GM21717 (cell line): ENCODE measurements around the gene UBALD2.

ENCODE experiments used
- ATAC-seq: cut with Tn5 transposase; IDR thresholded peaks from one replicate; pipeline ENCODE4 v1.9.1; 2021; ENCODE audit warnings: mild to moderate bottlenecking, moderate library complexity; ENCODE audit not compliant: unreplicated experiment

UBALD2 gene

DNA sequence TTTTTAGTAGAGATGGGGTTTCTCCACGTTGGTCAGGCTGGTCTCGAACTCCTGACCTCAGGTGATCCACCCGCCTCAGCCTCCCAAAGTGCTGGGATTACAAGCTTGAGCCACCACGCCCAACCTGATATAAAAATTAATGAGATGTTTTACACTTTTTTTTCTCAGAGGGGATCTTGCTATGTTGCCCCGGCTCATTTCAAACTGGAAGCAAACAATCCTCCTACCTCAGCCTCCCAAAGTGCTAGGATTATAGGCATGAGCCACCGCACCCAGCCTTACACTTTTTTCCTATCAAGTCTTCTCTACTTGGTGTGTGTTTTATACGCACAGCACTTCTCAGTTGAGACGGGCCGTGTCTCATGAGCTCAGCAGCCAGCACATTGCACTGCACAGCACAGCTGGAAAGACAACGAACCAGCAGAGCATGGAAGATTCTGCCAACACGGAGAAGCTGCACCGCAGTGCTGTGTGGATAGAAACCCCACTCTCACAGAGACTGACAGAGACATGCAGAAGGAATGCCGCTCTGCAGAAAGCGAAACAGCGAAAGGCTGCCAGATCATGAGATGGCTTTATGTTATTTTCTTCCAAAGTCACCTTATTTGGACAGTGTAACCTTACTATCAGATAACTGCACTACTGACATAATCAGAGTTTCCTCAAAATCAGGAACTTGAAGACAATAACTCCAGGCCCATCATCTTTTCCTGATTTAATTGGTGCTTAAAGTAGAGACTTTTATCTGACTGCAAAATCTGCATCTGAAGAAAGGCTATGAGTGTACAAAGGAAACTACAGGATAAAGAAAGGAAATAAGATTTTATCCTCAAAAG, 49.5 kb downstream of the UBALD2 start:
- ATAC-seq: no peak

DNA sequence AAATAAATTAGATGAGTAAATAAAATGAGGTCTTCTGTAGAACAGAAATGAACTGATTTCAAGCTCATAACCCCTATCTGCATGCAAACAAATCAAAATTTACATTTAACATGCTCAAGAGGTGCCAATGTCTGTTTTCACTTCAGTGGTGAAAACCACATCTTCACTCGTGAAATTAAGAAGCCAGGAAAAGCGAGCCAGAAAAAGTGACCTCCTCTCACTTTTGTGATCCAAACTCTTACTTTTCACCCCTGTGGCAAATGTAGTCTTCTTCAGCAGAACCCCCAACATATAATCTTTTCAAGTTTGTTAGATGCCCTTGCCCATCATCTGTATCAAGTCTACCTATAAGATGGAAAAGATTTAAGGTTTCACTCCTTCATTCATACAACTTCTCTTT, 52.4 kb downstream of the UBALD2 start:
- ATAC-seq: no peak

DNA sequence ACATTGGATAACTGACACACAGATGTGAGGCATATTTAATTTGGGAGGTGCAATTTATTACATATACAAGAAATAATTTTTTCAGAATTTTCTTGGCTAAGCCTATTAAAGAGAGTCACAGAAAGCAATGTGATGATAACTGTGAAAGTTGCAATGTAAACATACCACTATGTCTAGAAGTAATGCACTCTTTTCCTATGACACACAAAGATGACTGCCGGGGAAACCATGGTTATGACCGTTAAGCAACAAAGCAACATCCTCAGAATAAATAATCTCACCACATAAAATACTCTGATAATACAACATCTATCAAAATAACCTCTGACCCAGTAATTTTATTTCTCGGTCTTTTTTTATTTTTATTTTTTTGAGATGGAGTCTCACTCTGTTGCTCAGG, 53.4 kb downstream of the UBALD2 start:
- ATAC-seq: no peak
